Stomach (tissue), 9 donors: ENCODE measurements around the gene AIP. TPM values are rescaled to one million over a fixed set of nuclear protein-coding genes. Genes with fewer than 3 reads are reported as not detected.

Experiments
- DNase-seq, 2 donors: peaks; one replicate each; pipeline versions ENCODE4 v3.0.0 to v3.0.0-alpha.2; 2013 to 2019
- H3K27ac ChIP-seq, 5 donors: fragments of 200-600 bp in 4 of 5; sonication (generic) in 4 of 5; one replicate each; pipeline ENCODE4 v1.5.1; 2013 to 2019; ENCODE audit warnings: mild to moderate bottlenecking in 1 of 5, moderate library complexity in 1 of 5
- H3K27me3 ChIP-seq, 3 donors: fragments of 200-600 bp; sonication (generic); one replicate each; pipeline ENCODE4 v1.5.1; 2017 to 2019; ENCODE audit warnings: mixed run types in 1 of 3
- H3K36me3 ChIP-seq, 4 donors: fragments of 200-600 bp; sonication (generic); 1 replicate in 3 of 4; 2 replicates in 1 of 4; pipeline ENCODE4 v1.5.1; 2016 to 2019
- H3K4me1 ChIP-seq, 4 donors: fragments of 200-600 bp; sonication (generic); one replicate each; pipeline ENCODE4 v1.5.1; 2016 to 2019
- H3K4me3 ChIP-seq, 4 donors: fragments of 200-600 bp; sonication (generic) in 3 of 4; one replicate each; pipeline ENCODE4 v1.5.1; 2016 to 2019; ENCODE audit warnings: mild to moderate bottlenecking in 1 of 4
- H3K9me3 ChIP-seq, 4 donors: fragments of 200-600 bp; sonication (generic); one replicate each; pipeline ENCODE4 v1.5.1; 2016 to 2019
- CTCF ChIP-seq, 7 experiments: fragments of 450-650 bp in 4 of 7; fragments of 200-600 bp in 3 of 7; sonication (generic) in 3 of 7; IDR thresholded peaks; one replicate each; pipeline ENCODE4 v1.5.1; 2016 to 2019; ENCODE audit warnings: antibody characterized with exemption in 7 of 7, control low read depth in 2 of 7, mild to moderate bottlenecking in 1 of 7
- EP300 ChIP-seq: sonication (generic); formaldehyde crosslinking; IDR thresholded peaks from one replicate; pipeline ENCODE4 v1.6.1; 2017; ENCODE audit warnings: antibody characterized with exemption
- POLR2A ChIP-seq, 4 donors: fragments of 450-650 bp; IDR thresholded peaks; one replicate each; pipeline ENCODE4 v1.6.1; 2016; ENCODE audit warnings: antibody characterized with exemption in 4 of 4, control low read depth in 2 of 4, mild to moderate bottlenecking in 1 of 4, moderate library complexity in 1 of 4
- POLR2AphosphoS5 ChIP-seq, 3 donors: sonication (generic); formaldehyde crosslinking; IDR thresholded peaks; one replicate each; pipeline ENCODE4 v1.6.1; 2016; ENCODE audit warnings: antibody characterized with exemption in 3 of 3
- WGBS, 5 donors: extraction: QIAGEN DNeasy Blood & Tissue Kit in 3 of 5; methylation state at CpG; one replicate each; pipeline versions ENCODE4 v1.1.5 to v1.1.7; 2013 to 2018; 5-methylcytosine and 5-hydroxymethylcytosine counted together
- intact Hi-C: fragments of 100-400 bp; cut with DNase I; formaldehyde crosslinking; loops from one replicate; pipeline ENCODE4 v1.15.1; 2023; ENCODE audit warnings: low total_unique reads
- polyA plus RNA-seq, 3 donors: library from polyadenylated mRNA; stranded (reverse); fragments of 200-250 nt; gene quantifications; one replicate each; pipeline ENCODE4 v1.2.3, GENCODE V29; 2013
- total RNA-seq, 5 donors: library from RNA; depleted of rRNA; stranded (reverse); fragments of >200 nt; gene quantifications; one replicate each; pipeline versions ENCODE4 v1.1.0 to v1.2.3, GENCODE V29; 2014 to 2016
- donor health status: healthy with polysubstance abuse.
- donor health status: Bipolar disorder and iron deficiency.
- donor health status: healthy.

Gene AIP
- total and polyA plus RNA-seq, 8 donors: 36.4 to 140 (median 74.6) TPM

DNA sequence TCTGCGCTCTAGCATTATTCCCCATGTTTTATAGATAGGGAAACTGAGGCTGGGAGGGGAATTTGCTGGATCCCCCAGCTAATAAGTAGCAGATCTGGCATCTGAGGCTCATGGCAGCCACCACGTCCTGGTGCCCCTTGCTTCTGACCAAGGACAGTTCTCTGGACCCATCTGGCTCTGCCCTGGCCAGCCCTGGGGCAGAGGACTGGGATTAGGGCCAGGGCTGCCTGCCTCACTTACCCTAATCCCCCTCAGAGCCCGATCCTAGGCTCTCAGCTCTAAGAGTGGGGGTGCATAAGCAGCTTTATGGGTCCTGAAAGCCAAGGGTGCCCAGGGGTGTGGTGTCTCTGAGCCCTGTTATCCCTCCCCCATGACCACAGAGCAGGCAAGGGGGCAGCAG, 27.8 kb upstream of the AIP start, which contains the start of gene CABP4:
Gene CABP4 (plus strand): TSS at position 301 of the 400 bp plus-strand sequence. CDS start 70 bp downstream, at position 371.
- Histone ChIP-seq H3K4me3 (no peak within 1 kb of the TSS), H3K4me1 (peaks cover 0 to 15% (median 10%) of the 10 kb centered on the region in 4 donors), H3K36me3 (no peaks in the 10 kb centered on the region), H3K9me3 (no peaks in the 10 kb centered on the region), H3K27me3 (no peaks in the 10 kb centered on the region), H3K27ac (no peak within 1 kb of the TSS)
- no peak for DNase-seq
- TF ChIP-seq POLR2AphosphoS5 (IDR thresholded peaks at IDR 0.05) (no peak), CTCF (IDR thresholded peaks at IDR 0.05) (no peak), POLR2A (IDR thresholded peaks at IDR 0.05) (no peak), EP300 (no peak)
- intact Hi-C loops: no loop called here
- 83 to 96% (median 88%) methylated on average over 2 to 3 of the region's 3 CpGs for WGBS, 5 donors

DNA sequence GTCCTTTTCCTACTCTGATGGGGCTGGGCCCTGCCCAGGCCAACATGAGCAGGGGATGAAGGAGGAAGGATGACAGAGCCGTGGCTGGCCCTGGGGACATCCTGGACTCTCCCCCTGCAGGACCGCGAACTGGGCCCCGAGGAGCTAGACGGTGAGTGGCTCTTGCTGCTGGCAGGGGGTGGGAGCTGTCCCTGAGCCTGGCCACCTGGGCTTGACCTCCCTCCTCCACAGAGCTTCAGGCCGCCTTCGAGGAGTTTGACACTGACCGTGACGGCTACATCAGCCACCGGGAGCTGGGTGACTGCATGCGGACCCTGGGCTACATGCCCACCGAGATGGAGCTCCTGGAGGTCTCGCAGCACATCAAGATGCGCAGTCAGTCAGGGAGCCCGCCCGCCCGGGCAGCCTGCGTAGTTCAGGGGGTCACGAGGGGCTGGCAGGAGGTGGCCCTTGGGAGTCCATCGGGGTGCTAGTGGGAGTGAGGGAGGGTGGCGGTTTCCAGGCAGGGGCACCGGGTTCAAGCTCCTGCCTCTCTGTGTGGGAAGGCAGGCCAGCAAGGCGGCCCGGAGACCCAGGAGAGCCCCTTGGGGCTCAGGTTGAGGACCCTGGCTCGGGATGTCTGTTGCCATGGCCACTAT, 26.6 kb upstream of the AIP start:
- TF ChIP-seq EP300 (no peak), CTCF (IDR thresholded peaks at IDR 0.05) (no peak), POLR2A (IDR thresholded peaks at IDR 0.05) (no peak), POLR2AphosphoS5 (IDR thresholded peaks at IDR 0.05) (no peak)
- Histone ChIP-seq H3K4me1 (peaks cover 0 to 15% (median 10%) of the 10 kb centered on the region in 4 donors), H3K4me3 (no peak overlapping the region), H3K27me3 (no peaks in the 10 kb centered on the region), H3K9me3 (no peaks in the 10 kb centered on the region), H3K36me3 (no peaks in the 10 kb centered on the region), H3K27ac (no peak overlapping the region)
- DNase-seq: no peak
- WGBS, 5 donors: 73 to 84% (median 77%) methylated on average over 10 to 25 of the region's 25 CpGs
- intact Hi-C loops: no loop called here

DNA sequence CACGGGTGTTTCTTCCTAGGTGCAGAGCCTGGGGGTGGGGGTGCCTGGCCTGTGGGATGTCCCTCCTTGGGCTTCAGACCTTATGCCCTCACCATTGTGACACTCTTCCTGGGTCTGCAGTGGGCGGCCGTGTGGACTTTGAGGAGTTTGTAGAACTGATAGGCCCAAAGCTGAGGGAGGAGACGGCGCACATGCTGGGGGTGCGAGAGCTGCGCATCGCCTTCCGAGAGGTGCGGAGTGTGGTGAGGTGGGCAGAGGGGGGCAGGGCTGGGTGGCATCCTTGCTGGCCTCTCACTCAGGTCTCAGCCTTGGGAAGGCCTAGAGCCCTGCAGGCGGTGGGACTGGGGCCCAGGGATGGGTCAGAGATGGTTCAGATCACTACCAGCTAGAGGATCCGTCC, 25.4 kb upstream of the AIP start:
- TF ChIP-seq POLR2A (IDR thresholded peaks at IDR 0.05) (no peak), EP300 (no peak), POLR2AphosphoS5 (IDR thresholded peaks at IDR 0.05) (no peak), CTCF (IDR thresholded peaks at IDR 0.05) (no peak)
- H3K9me3 ChIP-seq: no peaks in the 10 kb centered on the region
- intact Hi-C loops: no loop called here
- no peak for DNase-seq
- H3K36me3 ChIP-seq: no peaks in the 10 kb centered on the region
- WGBS, 5 donors: 89 to 99% (median 94%) methylated on average over 7 to 12 of the region's 12 CpGs
- H3K4me3 ChIP-seq: no peak overlapping the region
- peaks cover 0 to 8% (median 3%) of the 10 kb centered on the region in 4 donors for H3K4me1 ChIP-seq
- no peaks in the 10 kb centered on the region for H3K27me3 ChIP-seq
- no peak overlapping the region for H3K27ac ChIP-seq

DNA sequence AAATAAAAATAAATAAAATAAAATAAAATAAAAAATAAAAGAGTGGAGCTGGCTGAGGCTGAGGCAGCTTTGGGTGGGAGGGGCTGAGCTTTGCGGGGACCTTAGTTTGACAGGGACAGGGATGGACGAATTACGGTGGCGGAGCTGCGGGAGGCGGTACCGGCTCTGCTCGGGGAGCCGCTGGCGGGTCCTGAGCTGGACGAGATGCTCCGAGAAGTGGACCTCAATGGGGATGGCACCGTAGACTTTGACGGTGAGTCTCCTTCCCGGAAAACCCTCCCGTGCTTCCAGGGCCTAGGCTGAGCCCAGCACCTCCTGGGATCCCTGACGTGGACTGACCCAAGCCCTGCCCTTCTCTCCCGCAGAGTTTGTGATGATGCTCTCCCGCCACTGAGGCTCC, 24.6 kb upstream of the AIP start:
- TF ChIP-seq POLR2A (IDR thresholded peaks at IDR 0.05): no peak
- TF ChIP-seq CTCF (IDR thresholded peaks at IDR 0.05): no peak
- no peak for TF ChIP-seq EP300
- no peak for TF ChIP-seq POLR2AphosphoS5 (IDR thresholded peaks at IDR 0.05)
- no peak overlapping the region for H3K27ac ChIP-seq
- no peak for DNase-seq
- H3K9me3 ChIP-seq: no peaks in the 10 kb centered on the region
- 77 to 92% (median 89%) methylated on average over 17 to 19 of the region's 19 CpGs for WGBS, 5 donors
- intact Hi-C loops: no loop called here
- peaks cover 0 to under 1% (median 0%) of the 10 kb centered on the region in 4 donors for H3K4me1 ChIP-seq
- H3K4me3 ChIP-seq: no peak overlapping the region
- H3K27me3 ChIP-seq: no peaks in the 10 kb centered on the region
- no peaks in the 10 kb centered on the region for H3K36me3 ChIP-seq
